Epithelial cell of prostate (primary cell): ENCODE measurements around the gene GNAT1.
"Not testable (repeated sequence)": the region's sequence is repeated elsewhere in the genome, so short reads cannot be mapped to it uniquely, and the experiment has no call there.

Experiments used
- DNase-seq: peaks from one replicate; pipeline ENCODE4 v3.0.0-alpha.2; 2011; ENCODE audit warnings: low read depth, low spot score
- H3K27ac ChIP-seq: fragments of 450-650 bp; 2 replicates; pipeline ENCODE4 v1.5.1; 2017; ENCODE audit warnings: mild to moderate bottlenecking

GNAT1 gene

DNA sequence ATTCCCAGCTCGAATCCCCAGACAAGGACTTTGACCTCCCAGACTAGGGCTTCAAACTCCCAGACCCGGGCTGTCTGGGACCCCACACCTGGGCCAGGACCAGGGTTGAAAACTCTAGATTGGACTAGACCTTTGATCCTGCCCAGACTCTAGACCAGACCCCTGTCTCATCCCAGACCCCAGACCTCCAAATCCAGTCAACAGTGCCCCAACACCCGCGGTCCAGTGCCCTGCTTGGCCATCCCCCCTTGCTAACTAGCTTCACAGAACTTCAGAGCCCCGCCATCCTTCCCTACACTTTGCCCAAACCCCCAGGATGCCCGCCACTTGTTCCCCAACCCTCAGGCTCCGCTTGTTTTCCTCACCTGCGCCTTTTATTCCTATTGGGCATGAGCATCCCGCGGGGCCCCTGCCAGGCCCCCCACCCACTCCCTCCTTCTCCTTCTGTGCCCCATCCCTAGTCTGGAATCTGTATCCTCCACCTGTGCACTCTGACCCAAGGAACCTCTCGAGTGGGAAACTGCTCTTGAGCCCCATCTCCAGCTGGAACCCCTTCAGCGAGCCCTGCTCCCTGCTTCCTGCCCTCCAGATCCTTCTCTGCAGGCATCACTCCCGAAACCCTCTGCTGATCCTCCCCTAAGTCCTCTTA is 45.2 kb downstream of the GNAT1 start:
- DNase-seq, result no peak
- peak overlapping the region; percentile 76 for H3K27ac ChIP-seq

GRCh38 chr3:50237133-50237651 is 45.8 kb downstream of the GNAT1 start:
- no peak for DNase-seq
- H3K27ac ChIP-seq, result peak overlapping the region; percentile 76

- DNase-seq, result no peak
- H3K27ac ChIP-seq, result peak overlapping the region; percentile 76
These were observed 46.5 kb downstream of the GNAT1 start for GRCh38 chr3:50237754-50238548.

DNA sequence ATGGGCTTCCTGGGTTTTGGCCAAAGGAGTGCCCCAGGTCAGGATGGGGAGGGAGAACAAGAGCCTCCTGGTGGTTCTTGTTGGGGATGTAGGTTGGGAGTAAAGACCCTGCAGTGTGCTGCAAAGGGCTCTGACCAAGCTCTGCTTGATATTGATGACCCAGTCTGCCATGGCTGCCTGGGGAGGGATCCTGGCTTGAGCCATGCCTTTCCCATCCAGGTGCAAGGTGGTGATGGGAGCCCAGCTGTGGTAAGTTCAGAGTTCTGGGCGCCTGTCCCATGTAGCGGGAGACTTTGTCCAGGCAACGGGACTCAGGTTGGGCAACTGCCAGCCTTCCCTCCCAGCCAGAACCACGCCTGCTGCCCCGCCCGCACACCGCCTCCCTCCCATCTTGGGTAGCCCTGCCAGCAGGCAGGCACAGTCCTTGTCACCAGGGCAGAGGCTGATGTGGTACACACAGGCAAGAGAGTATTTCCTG is 47.2 kb downstream of the GNAT1 start:
- no peak for DNase-seq

GRCh38 chr3:50239649-50240048 is 48.2 kb downstream of the GNAT1 start:
- no peak overlapping the region for H3K27ac ChIP-seq
- no peak for DNase-seq

More for the DNA sequence above, 47.2 kb downstream of the GNAT1 start:
- H3K27ac ChIP-seq, result peak overlapping the region; percentile 76

DNA sequence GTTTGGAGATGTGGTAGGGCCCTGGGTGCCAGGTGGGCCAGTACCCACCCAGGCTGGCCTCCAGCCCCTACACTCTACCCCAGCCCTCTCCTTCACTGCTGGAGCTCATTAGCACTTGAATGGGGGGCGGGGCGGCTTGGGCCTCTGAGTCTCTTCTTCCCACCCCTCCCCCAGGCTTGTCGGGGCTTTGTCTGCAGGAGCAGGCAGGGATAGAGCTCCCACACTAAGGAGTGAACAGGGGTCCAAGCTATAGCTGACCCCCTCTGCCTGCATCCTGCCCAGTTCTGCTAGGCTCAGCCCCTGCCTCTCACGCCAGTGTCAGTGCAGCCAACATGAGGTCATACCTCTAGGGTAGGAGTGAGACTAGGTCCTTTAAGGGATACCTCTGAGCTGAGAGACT is 49.8 kb downstream of the GNAT1 start:
- H3K27ac ChIP-seq, result no peak overlapping the region
- no peak for DNase-seq

DNA sequence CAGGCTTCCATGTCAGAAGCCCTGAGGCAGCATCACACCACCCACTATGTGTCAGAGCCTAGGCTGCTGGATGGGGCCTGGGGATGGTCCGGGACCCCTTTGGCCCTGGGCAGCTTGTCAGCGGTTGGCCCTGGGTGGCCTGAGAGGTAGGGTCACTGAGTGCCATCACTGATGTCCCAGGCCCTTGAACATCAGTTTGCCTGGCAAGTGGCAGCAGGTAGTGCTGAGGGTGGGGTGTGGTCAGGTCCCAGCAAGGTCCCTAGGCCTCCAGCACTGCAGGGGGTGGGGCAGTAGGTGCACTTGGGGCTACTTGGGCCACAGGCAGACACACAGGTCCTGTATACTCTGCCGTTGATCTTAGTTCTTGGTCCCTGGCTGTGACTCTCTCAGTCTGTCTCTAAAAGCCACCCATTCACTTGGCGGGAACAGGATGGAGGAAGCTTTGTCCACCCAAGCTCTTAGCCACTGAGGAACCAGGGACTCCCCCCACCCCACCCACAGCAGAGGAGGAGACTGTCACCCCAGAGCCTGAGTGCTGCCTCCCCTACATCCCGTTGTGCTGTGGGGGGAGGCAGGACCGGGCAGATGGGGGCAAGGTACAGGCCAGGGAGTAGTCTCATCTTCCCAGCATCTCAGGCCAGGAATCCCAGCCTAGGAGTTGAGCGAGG is 50.4 kb downstream of the GNAT1 start:
- H3K27ac ChIP-seq, result no peak overlapping the region
- no peak for DNase-seq

- peak overlapping the region; percentile 40 for H3K27ac ChIP-seq
- DNase-seq, result no peak
These were observed 51.0 kb downstream of the GNAT1 start for GRCh38 chr3:50242381-50242770.

GRCh38 chr3:50242851-50243542 is 51.6 kb downstream of the GNAT1 start:
- DNase-seq, result no peak
- H3K27ac ChIP-seq, result peak overlapping the region; percentile 40

DNA sequence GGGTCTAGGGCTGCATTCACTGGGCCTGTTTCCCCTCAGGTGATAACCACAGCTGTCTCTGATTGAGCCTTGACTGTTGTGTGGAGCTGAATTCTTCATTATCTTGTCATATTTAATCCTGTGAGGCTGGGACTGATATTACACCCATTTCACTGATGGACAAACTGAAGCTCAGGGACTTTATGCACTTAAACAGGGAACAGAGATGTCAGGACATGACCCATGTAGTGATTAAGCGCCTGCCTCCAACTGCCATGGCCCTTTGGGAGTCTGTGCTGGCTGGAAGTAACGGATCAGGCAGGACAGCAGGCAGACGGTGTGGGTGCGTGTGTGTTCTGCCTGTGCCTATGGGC is 52.1 kb downstream of the GNAT1 start:
- H3K27ac ChIP-seq, result peak overlapping the region; percentile 40
- no peak for DNase-seq

- not testable (repeated sequence) for DNase-seq
- H3K27ac ChIP-seq, result peak overlapping the region; percentile 95
These were observed 53.4 kb downstream of the GNAT1 start for GRCh38 chr3:50244813-50245212.

DNA sequence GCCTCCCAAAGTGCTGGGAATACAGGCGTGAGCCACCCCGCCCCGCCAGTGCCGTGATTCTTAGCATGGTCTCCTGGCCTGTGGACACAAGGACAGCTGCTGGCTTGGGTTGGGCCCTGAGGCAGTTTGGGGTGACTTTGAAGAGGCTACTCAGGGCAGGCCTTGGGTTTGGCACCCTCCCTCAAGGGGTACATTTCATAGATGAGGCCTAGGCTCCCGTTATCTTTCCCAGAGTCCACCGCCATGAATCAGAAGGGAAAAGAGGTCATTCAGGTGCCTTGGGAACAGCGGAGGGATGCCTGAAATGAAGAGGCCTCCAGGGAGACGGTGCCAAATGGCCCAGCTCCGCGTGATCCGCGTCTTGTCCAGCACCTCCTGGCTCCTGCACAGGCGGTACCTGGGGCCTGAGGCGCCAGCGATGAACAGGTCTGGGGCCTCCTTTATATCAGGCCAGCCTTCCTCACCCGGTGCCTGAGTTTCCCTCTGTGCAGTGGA is 53.9 kb downstream of the GNAT1 start:
- peak overlapping the region; percentile 95 for H3K27ac ChIP-seq
- DNase-seq, result no peak

DNA sequence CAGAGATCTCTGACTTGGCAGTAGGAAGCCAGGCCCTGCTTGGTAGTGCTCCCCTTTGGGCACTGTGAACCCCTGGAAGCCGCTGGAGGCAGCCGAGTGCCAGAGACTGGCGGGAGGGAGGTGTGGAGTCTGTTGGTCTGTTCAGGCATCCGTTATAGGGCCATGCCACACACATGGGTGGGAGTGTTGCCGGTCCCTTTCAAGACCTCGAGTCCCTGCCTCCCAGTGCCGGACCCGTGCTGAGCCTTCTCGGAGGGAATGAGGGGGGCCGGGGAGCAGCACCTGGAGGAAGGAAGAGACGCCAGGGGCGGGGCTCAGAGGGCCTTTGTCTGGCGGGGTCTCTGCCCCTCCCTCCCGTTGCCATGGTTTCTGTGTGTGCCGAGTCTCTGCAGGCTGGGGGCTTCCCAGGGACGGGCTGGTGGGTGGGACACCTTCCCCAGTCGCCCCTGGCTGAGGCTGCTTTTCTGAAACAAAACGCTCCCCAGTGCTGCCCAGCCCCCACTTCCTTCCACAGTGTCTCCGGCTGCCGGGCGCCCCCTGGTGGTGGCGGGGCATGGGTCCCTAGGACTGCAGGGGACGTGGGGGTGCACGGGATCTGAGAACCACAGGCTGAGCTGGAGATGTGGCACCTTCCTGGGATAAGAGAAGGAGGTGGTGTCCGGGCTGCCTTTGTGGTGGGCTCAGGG is 54.6 kb downstream of the GNAT1 start:
- no peak for DNase-seq
- H3K27ac ChIP-seq, result peak overlapping the region; percentile 95

DNA sequence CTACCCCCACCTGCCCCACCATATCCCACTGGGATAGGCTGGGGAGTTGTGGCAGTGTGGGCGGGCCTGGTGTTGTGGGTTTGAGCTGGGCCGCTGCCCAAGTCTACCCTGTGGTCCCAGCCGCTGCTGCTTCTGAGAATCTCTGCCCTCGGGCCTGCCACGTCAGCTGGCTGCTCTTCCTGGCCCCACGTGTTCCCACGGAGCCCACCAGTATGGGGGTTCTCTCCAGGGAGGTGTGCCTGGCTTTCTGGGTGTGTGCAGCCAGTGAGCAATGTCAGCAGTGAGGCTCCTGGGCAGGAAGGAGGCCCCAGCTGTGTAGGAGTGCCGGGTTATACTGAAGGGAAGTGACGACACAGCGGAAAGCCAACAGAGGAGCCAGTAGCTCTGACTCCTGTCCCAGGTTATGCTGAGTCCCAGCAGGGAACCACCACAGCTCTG is 55.1 kb downstream of the GNAT1 start:
- peak overlapping the region; percentile 95 for H3K27ac ChIP-seq
- peak; percentile 94 for DNase-seq
